Spinal cord (tissue), 10 donors: ENCODE results near the gene IFT74. TPM values are rescaled to one million over a fixed set of nuclear protein-coding genes. Genes with fewer than 3 reads are reported as not detected.
A peak's percentile ranks its signal among the peaks of the same experiment; 100 is the strongest.

Experiments
- DNase-seq, 6 donors: peaks; one replicate each; pipeline versions ENCODE4 v3.0.0 to v3.0.0-alpha.2; 2013 to 2015; ENCODE audit warnings: low spot score in 6 of 6, low read depth in 4 of 6
- H3K27ac ChIP-seq: one replicate; pipeline ENCODE4 v1.5.1; 2013; ENCODE audit warnings: low read depth, low read length, control low read depth
- H3K27me3 ChIP-seq: one replicate; pipeline ENCODE4 v1.6.1; 2013; ENCODE audit warnings: low read length; ENCODE audit not compliant: control insufficient read depth, insufficient read depth
- H3K36me3 ChIP-seq: one replicate; pipeline ENCODE4 v1.6.1; 2013; ENCODE audit warnings: low read length; ENCODE audit not compliant: control insufficient read depth, insufficient read depth
- H3K4me1 ChIP-seq: one replicate; pipeline ENCODE4 v1.6.1; 2013; ENCODE audit warnings: low read length; ENCODE audit not compliant: control insufficient read depth, insufficient read depth
- H3K4me3 ChIP-seq: one replicate; pipeline ENCODE4 v1.5.1; 2013; ENCODE audit warnings: low read depth, low read length, control low read depth
- H3K9me3 ChIP-seq: one replicate; pipeline ENCODE4 v1.6.1; 2013; ENCODE audit warnings: low read length; ENCODE audit not compliant: control insufficient read depth, insufficient read depth
- WGBS: methylation state at CpG from one replicate; pipeline ENCODE4 v1.1.5; 2013; ENCODE audit warnings: missing lambda C conversion rate; ENCODE audit not compliant: insufficient coverage; 5-methylcytosine and 5-hydroxymethylcytosine counted together
- polyA plus RNA-seq, 2 donors: library from polyadenylated mRNA; unstranded; fragments of 120-200 nt; gene quantifications; one replicate each; pipeline ENCODE4 v1.2.1, GENCODE V29; 2013; ENCODE audit not compliant: insufficient read length in 2 of 2
- total RNA-seq, 2 donors: library from RNA; depleted of rRNA in 1 of 2; stranded (reverse); fragments of 120-200 nt in 1 of 2; fragments of >200 nt in 1 of 2; gene quantifications; one replicate each; pipeline versions ENCODE4 v1.2.3 to v1.2.4, GENCODE V29; 2013 to 2014
- donor health status: healthy.

Gene IFT74
- total and polyA plus RNA-seq, 4 donors, result 13.8 to 32.6 (median 20.1) TPM

DNA sequence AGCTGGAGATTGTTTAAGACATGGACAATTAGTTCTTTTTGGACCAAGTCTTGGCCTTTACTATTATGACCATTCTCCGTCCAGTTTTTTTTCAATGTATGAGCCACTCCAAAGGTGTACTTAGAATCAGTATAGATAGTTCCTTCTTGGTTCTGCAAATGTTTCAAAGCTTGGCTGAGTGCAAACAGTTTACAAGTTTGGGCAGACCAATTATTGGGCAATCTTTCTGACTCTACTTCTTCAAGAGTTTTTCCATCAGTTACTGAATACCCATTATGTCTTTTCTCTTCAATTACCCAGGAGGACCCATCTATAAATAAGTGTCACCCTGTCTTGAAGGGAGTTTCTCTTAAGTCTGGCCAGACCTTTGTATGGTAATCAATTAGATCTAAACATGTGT is 15.5 kb downstream of the IFT74 start:
- Histone ChIP-seq H3K27ac (no peak overlapping the region), H3K4me1 (no peaks in the 10 kb centered on the region), H3K9me3 (no peaks in the 10 kb centered on the region), H3K4me3 (no peak overlapping the region), H3K27me3 (no peaks in the 10 kb centered on the region), H3K36me3 (no peaks in the 10 kb centered on the region)
- WGBS, result no CpG with 5 or more reads among the region's 1 CpG
- DNase-seq, result no peak

DNA sequence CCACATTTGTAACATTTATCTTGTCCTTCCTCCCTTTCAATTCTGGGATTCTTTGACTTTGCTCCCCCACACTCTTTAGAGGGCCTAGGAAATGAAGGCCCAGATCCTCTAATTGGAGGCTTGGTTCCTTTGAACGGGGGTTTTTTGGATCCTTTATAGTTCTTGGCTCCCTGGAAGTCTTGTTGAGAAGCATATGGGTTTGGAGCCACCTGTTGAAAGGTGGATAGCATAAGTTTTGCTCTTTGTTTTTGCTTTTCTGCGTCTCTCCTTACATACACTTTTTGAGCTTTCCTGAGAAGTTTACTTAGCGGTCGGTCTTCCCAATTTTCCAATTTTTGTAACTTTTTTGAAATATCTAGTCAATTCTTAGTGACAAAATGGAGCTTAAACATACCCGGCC is 17.8 kb downstream of the IFT74 start:
- Histone ChIP-seq H3K4me1 (no peaks in the 10 kb centered on the region), H3K4me3 (no peak overlapping the region), H3K27ac (no peak overlapping the region), H3K9me3 (no peaks in the 10 kb centered on the region), H3K27me3 (no peaks in the 10 kb centered on the region), H3K36me3 (no peaks in the 10 kb centered on the region)
- WGBS, result no CpG with 5 or more reads among the region's 5 CpGs
- DNase-seq, result no peak

DNA sequence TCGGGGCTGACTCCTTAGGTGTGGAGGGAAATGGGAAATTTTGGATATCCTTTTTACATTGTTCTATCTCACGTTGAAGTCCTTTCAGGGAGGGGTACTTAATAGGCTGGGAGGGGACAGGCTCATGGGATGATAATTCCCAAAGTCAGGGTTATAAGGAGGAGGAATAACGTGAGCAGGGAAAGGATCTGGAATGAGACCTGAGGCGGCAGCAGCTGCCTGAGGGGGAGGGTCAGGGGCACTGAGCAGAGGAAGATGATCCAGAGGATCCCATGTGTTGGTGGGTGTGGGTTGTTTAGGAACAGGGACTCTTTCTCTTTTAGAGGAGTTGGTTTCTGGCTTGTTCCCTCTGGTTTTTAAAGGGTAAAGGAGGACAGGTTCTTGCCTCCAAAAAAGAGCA is 18.7 kb downstream of the IFT74 start:
- Histone ChIP-seq H3K27ac (no peak overlapping the region), H3K9me3 (no peaks in the 10 kb centered on the region), H3K27me3 (no peaks in the 10 kb centered on the region), H3K4me3 (no peak overlapping the region), H3K36me3 (no peaks in the 10 kb centered on the region), H3K4me1 (no peaks in the 10 kb centered on the region)
- WGBS, result 82% methylated on average over 3 of the region's 4 CpGs
- no peak for DNase-seq

DNA sequence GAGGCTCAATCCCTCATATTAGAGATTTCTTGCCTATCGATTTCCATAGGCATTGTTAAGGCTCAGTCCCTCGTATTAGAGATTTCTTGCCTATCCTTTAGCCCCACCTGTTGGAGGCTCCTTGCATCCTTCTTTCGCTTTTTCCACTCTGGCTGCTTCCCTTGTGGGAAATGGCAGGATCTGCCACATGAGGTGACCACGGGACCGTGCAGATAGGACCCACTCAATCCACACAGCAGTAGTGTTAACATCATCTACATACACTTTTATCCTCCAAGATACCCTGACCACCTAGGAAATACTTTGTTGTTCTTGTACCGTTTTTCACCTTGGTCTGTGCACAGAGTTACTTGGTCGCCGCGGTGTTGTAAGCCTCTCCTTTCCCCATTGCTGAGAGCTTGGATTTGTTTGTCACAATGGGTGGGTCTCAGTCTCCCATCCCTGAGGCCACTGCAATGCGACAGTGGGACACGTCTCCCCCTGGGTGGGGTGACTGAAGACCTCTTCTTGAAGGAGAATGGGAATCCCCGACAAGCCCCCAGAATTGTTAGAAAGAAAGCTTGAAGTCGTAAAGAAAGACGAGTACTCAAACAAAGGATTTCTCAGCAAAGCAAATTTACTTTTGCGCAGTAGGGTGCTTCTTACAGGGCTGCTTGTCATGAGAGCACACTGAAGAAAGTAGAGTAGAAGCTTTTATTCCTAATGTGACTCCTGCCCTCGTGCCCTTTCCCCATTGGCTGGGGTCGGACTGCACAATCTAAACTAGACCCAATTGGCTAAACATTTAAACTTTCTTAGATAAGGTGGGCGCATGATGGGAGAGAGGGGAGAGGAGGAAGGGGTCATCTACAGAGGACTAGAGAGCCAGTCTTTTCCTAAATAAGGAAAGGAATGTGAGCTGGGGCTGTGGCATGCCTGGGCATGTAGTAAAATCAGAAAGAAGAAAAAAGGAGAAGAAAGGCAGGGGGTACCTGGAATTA is 19.8 kb downstream of the IFT74 start:
- DNase-seq, result peak in 2 of 6 donors; percentile 2 to 16
- Histone ChIP-seq H3K27ac (no peak overlapping the region), H3K36me3 (no peaks in the 10 kb centered on the region), H3K4me3 (no peak overlapping the region), H3K9me3 (no peaks in the 10 kb centered on the region), H3K27me3 (no peaks in the 10 kb centered on the region), H3K4me1 (no peaks in the 10 kb centered on the region)
- WGBS, result 93% methylated on average over 13 of the region's 18 CpGs

DNA sequence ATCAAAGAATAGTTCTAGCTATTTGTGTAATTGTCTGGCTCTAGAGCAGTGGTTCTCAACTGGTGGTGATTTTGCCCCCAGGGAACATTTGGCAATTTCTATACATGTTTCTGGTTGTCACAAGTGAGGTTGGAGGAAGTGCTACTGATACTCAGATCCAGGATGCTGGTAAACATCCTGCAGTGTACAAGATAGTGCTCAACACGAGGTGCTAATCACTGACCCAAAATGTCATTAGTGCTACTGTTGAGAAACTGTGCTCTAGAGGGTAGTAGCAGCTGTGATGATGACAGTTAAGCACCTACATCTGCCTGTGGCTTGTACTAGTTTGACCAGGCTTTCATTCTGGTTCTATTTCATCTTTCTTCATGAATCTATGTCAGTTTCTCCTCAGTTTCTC is 27.1 kb downstream of the IFT74 start:
- no peak overlapping the region for H3K4me3 ChIP-seq

DNA sequence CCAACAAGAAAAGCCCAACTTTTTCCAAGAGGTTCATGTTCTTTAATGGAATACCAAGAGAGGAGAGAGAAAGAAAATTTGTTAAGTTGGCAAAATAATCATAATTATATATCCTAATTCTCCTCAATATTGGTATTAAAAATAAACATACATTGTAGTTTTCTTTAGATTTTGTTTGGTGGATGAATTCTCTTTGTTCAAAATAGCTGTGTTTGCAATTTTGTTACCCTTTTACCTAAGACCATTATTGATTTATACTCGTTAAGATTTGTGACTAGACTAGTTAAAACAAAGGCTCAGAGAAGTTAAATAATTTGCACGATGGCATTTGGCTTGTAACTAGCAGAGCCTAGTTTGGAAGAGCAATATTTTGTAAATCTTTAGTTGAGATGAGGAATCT is 39.6 kb downstream of the IFT74 start:
- no CpG with 5 or more reads among the region's 2 CpGs for WGBS

More for the DNA sequence above, 27.1 kb downstream of the IFT74 start:
- DNase-seq, result no peak
- no peaks in the 10 kb centered on the region for H3K4me1 ChIP-seq
- no peak overlapping the region for H3K27ac ChIP-seq
- no peaks in the 10 kb centered on the region for H3K9me3 ChIP-seq
- peaks cover 18% of the 10 kb centered on the region for H3K36me3 ChIP-seq
- no peaks in the 10 kb centered on the region for H3K27me3 ChIP-seq
- 82% methylated on average over 1 of the region's 1 CpG for WGBS

DNA sequence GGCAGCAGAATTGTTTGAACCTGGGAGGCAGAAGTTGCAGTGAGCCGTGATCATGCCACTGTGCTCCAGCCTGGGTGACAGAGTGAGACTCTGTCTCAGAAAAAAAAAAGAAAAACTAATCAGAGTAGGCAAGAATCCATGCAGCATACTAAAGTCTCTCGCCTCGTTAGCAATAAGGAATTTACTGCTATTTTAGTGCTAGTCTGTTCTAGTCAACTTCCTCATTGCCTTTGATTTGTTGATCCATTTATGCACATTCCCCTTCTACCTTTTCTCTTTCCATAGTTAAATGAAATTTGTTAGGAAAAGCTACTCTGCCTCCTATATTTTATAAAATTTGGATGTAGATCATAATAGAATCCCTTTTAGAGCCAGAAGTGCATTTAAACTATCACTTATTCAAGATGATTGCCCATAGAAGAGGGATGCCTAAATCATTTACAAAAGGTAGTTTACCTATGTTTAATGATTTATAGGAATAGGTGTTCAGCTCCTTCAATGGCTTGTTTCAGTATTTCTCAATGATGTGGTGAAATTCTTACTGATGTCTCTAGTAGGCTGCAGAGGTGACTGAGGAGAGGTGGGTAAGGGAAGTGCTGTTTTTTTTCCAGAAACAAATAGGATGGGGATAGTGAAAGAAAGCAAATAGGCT is 47.3 kb downstream of the IFT74 start:
- no peaks in the 10 kb centered on the region for H3K27me3 ChIP-seq
- no peak overlapping the region for H3K27ac ChIP-seq
- DNase-seq, result peak in 1 of 6 donors; percentile 17
- H3K36me3 ChIP-seq, result peaks cover 3% of the 10 kb centered on the region
- no peak overlapping the region for H3K4me3 ChIP-seq
- H3K9me3 ChIP-seq, result no peaks in the 10 kb centered on the region
- 86% methylated on average over 1 of the region's 3 CpGs for WGBS
- no peaks in the 10 kb centered on the region for H3K4me1 ChIP-seq

More for the DNA sequence above, 39.6 kb downstream of the IFT74 start:
- Histone ChIP-seq H3K4me3 (no peak overlapping the region), H3K27ac (no peak overlapping the region), H3K36me3 (peaks cover 6% of the 10 kb centered on the region), H3K27me3 (no peaks in the 10 kb centered on the region), H3K4me1 (no peaks in the 10 kb centered on the region), H3K9me3 (no peaks in the 10 kb centered on the region)
- DNase-seq, result no peak

DNA sequence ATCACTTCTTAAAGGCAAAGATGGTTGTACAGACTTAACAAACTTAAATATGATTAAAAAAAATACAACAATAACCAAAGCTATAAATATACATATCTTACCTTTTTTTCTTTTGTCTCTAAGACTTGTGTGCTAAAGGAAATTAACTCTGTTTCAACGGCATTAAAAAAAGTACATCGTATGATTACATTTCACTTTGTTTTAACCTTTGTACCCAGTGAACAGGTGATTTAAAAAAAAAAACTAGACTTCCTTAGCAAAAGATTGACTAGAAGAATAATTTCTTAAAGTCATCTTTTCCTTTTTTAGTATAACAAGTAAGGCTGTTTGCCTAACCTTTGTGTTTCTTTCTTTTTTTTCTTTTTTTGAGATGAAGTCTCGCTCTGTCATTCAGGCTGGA is 49.3 kb downstream of the IFT74 start, which contains the start of gene LRRC19:
TSS of gene LRRC19 (minus strand) at position 182 of the 400 bp plus-strand sequence. CDS start 5,978 bp downstream, outside the sequence.
- H3K9me3 ChIP-seq, result no peaks in the 10 kb centered on the region
- no peak within 1 kb of the TSS for H3K27ac ChIP-seq
- H3K4me1 ChIP-seq, result no peaks in the 10 kb centered on the region
- H3K36me3 ChIP-seq, result peaks cover 7% of the 10 kb centered on the region
- H3K4me3 ChIP-seq, result no peak within 1 kb of the TSS
- no CpG with 5 or more reads among the region's 3 CpGs for WGBS
- H3K27me3 ChIP-seq, result no peaks in the 10 kb centered on the region
- no peak for DNase-seq

DNA sequence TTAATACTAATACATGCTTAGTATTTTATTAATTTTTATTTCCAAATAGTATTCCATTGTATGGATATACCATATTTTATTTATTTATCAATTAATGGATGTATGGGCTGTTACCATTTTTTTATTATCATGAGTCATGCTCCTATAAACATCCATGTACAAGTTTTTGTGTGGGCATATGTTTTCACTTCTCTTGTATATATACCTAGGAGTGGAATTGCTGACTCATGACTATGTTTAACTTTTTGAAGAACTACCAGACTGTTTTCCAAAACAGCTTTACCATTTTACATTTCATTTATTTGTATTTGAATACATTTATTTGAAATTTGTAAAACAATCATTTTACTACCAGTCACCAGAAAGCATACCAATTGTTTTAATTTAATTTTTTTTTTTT is 63.4 kb downstream of the IFT74 start:
- no peaks in the 10 kb centered on the region for H3K9me3 ChIP-seq
- no peaks in the 10 kb centered on the region for H3K4me1 ChIP-seq
- no peak for DNase-seq
- H3K36me3 ChIP-seq, result peaks cover 13% of the 10 kb centered on the region
- H3K27ac ChIP-seq, result no peak overlapping the region
- H3K27me3 ChIP-seq, result no peaks in the 10 kb centered on the region
- no peak overlapping the region for H3K4me3 ChIP-seq
